ENCODE data around the gene RNF150. TPM values are rescaled to one million over a fixed set of nuclear protein-coding genes. Genes with fewer than 3 reads are reported as not detected.
A peak's percentile ranks its signal among the peaks of the same experiment; 100 is the strongest.

RNF150 gene
- polyA plus RNA-seq (15.0 and 15.3 TPM in 2 replicates), polyA minus RNA-seq (57.9 and 74.6 TPM in 2 replicates)

- Histone ChIP-seq H3K79me2 (replicated peaks; ENCODE audit: insufficient read depth, low read length) (peaks cover 35% of the 10 kb centered on the region), H3K4me2 (ENCODE audit: low read length) (peak within 1 kb of the TSS; percentile 82), H3K9me2 (ENCODE audit: insufficient read depth, low read length) (no peaks in the 10 kb centered on the region), H3K36me3 (ENCODE audit: insufficient read depth, low read length) (no peaks in the 10 kb centered on the region), H3K27me3 (ENCODE audit: insufficient read depth, low read depth, low read length) (peaks cover 8% of the 10 kb centered on the region), H3K9me3 (ENCODE audit: low read length) (no peaks in the 10 kb centered on the region), H3K4me3 (ENCODE audit: low read length) (peak within 1 kb of the TSS; percentile 89), H3K27ac (ENCODE audit: low read length) (peak within 1 kb of the TSS; percentile 79), H2AFZ (ENCODE audit: low read depth, low read length) (peak within 1 kb of the TSS; percentile 56), H4K20me1 (ENCODE audit: insufficient read depth) (peaks cover 7% of the 10 kb centered on the region), H3K9ac (ENCODE audit: low read length) (peak within 1 kb of the TSS; percentile 90), H3F3A (ENCODE audit: insufficient read depth, low read length, poor library complexity, severe bottlenecking) (no peaks in the 10 kb centered on the region)
- peak; percentile 98 for TF ChIP-seq CTCF (IDR thresholded peaks at IDR 0.05; ENCODE audit: poor library complexity, severe bottlenecking)
- peak; percentile 98 for TF ChIP-seq RAD21 (conservative IDR thresholded peaks at IDR 0.05)
- TF ChIP-seq REST (IDR thresholded peaks at IDR 0.05; ENCODE audit: borderline replicate concordance), result no peak
- no peak for TF ChIP-seq EZH2 (IDR thresholded peaks at IDR 0.05; ENCODE audit: borderline replicate concordance, insufficient read depth, low read length, poor library complexity, severe bottlenecking)
- TF ChIP-seq POLR2AphosphoS5 (IDR thresholded peaks at IDR 0.05), result peak; percentile 86
- TF ChIP-seq TAF1 (IDR thresholded peaks at IDR 0.05; ENCODE audit: low read depth), result peak; percentile 90
- TF ChIP-seq EP300 (conservative IDR thresholded peaks at IDR 0.05; ENCODE audit: poor library complexity, severe bottlenecking), result peak; percentile 80
- TF ChIP-seq SMC3 (conservative IDR thresholded peaks at IDR 0.05; ENCODE audit: poor library complexity), result peak; percentile 99
- TF ChIP-seq MXI1 (conservative IDR thresholded peaks at IDR 0.05; ENCODE audit: poor library complexity, severe bottlenecking), result peak; percentile 83
Observed at GRCh38 chr4:141133146-141133998, at the start of gene RNF150. RNF150 (minus strand) TSS chr4:141133469.

GRCh38 chr4:141180991-141181761, 47.9 kb upstream of the RNF150 start:
- Histone ChIP-seq H3K4me2 (ENCODE audit: low read length) (no peak overlapping the region), H3K27ac (ENCODE audit: low read length) (no peak overlapping the region), H3K79me2 (replicated peaks; ENCODE audit: insufficient read depth, low read length) (no peaks in the 10 kb centered on the region), H3K9me2 (ENCODE audit: insufficient read depth, low read length) (no peaks in the 10 kb centered on the region), H3K27me3 (ENCODE audit: insufficient read depth, low read depth, low read length) (no peaks in the 10 kb centered on the region), H3K36me3 (ENCODE audit: insufficient read depth, low read length) (no peaks in the 10 kb centered on the region), H3K9ac (ENCODE audit: low read length) (no peak overlapping the region), H3K9me3 (ENCODE audit: low read length) (no peaks in the 10 kb centered on the region), H3K4me3 (ENCODE audit: low read length) (no peak overlapping the region), H4K20me1 (ENCODE audit: insufficient read depth) (no peaks in the 10 kb centered on the region), H3F3A (ENCODE audit: insufficient read depth, low read length, poor library complexity, severe bottlenecking) (no peaks in the 10 kb centered on the region), H2AFZ (ENCODE audit: low read depth, low read length) (no peak overlapping the region)
- TF ChIP-seq POLR2AphosphoS5 (IDR thresholded peaks at IDR 0.05), result no peak
- TF ChIP-seq RAD21 (conservative IDR thresholded peaks at IDR 0.05), result no peak
- no peak for TF ChIP-seq MXI1 (conservative IDR thresholded peaks at IDR 0.05; ENCODE audit: poor library complexity, severe bottlenecking)
- no peak for TF ChIP-seq EP300 (conservative IDR thresholded peaks at IDR 0.05; ENCODE audit: poor library complexity, severe bottlenecking)
- TF ChIP-seq TAF1 (IDR thresholded peaks at IDR 0.05; ENCODE audit: low read depth), result no peak
- no peak for TF ChIP-seq CTCF (IDR thresholded peaks at IDR 0.05; ENCODE audit: poor library complexity, severe bottlenecking)
- no peak for TF ChIP-seq REST (IDR thresholded peaks at IDR 0.05; ENCODE audit: borderline replicate concordance)
- TF ChIP-seq EZH2 (IDR thresholded peaks at IDR 0.05; ENCODE audit: borderline replicate concordance, insufficient read depth, low read length, poor library complexity, severe bottlenecking), result no peak
- no peak for TF ChIP-seq SMC3 (conservative IDR thresholded peaks at IDR 0.05; ENCODE audit: poor library complexity)

Data from neural cell (in vitro differentiated cells).